GM10266 (cell line): ENCODE data around the gene GLIS1.

Experiments
- DNase-seq: peaks from one replicate; pipeline ENCODE4 v3.0.0; 2012; ENCODE audit errors: extremely low spot score
- TF ChIP-seq, protein P1 (sequence below): IDR thresholded peaks from 2 replicates; pipeline ENCODE4 v1.5.1; 2012; ENCODE audit warnings: mild to moderate bottlenecking, low read depth; ENCODE audit not compliant: control insufficient read depth, insufficient read depth; ENCODE audit errors: missing control alignments

GLIS1 gene

DNA sequence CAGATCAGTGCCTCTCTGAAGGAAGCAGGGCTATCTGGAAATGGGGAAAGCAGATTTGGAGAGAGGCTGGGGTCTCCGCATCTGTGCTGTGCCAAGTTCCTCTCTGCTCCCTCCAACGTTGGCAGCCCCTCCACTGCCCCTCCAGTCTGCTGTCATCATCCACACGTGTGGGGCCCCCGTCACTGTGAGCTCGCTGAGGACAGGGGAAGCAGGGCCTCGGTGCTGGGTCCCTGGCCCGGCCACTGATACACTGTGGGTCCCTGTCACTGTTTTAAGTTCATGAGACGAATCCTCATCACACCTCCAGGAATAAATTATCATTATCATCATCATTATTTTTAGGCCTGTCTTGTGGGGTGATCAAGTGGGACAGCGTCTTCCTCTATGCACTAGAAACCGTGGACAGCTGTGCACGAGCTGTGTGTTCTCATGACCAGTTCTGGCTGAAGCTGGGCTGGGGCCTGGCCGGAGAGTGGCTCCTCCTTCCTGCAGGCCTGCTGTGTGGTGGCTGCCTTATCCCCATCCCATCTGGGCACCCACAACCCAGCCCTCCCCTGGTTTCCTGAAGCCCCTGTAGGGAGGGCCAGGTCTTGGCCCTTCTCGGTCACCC, 227.5 kb downstream of the GLIS1 start:
- TF ChIP-seq, protein P1, sequence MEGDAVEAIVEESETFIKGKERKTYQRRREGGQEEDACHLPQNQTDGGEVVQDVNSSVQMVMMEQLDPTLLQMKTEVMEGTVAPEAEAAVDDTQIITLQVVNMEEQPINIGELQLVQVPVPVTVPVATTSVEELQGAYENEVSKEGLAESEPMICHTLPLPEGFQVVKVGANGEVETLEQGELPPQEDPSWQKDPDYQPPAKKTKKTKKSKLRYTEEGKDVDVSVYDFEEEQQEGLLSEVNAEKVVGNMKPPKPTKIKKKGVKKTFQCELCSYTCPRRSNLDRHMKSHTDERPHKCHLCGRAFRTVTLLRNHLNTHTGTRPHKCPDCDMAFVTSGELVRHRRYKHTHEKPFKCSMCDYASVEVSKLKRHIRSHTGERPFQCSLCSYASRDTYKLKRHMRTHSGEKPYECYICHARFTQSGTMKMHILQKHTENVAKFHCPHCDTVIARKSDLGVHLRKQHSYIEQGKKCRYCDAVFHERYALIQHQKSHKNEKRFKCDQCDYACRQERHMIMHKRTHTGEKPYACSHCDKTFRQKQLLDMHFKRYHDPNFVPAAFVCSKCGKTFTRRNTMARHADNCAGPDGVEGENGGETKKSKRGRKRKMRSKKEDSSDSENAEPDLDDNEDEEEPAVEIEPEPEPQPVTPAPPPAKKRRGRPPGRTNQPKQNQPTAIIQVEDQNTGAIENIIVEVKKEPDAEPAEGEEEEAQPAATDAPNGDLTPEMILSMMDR, result no peak
- no peak for DNase-seq

DNA sequence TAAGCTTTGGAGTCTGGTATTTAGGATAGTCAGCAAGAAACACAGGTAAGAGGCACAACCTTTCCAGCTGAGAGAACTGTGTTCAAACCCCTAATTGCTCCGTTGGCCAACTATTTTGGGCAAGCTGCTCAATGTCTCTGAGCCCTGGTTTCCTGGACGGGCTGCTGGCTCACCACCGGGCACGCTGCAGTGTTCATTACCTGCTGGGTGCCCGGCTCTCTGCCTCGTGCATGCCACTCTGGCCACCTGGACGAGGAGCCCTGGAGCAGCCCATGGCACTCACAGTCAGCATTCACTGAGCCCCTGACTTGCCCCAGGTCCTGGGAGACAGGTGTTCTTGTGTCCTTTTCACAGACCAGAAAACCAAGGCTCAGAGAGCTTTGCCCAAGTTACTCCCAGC, 228.7 kb downstream of the GLIS1 start:
- TF ChIP-seq, protein P1, result no peak
- DNase-seq, result no peak

- no peak for DNase-seq
- TF ChIP-seq, protein P1, result no peak
These were observed 229.2 kb downstream of the GLIS1 start for GRCh38 chr1:53509775-53510174.

- no peak for DNase-seq
- TF ChIP-seq, protein P1, result no peak
These were observed 229.8 kb downstream of the GLIS1 start for GRCh38 chr1:53508991-53509666.

GRCh38 chr1:53508056-53508990, 230.6 kb downstream of the GLIS1 start:
- no peak for DNase-seq
- TF ChIP-seq, protein P1, result no peak

- no peak for DNase-seq
- TF ChIP-seq, protein P1, result no peak
These were observed 231.7 kb downstream of the GLIS1 start for GRCh38 chr1:53507116-53507820.
